Neuronal stem cell (in vitro differentiated cells): ENCODE measurements around the gene RALGDS.
"Not testable (repeated sequence)": the region's sequence is repeated elsewhere in the genome, so short reads cannot be mapped to it uniquely, and the experiment has no call there.

Experiments
- DNase-seq: peaks from one replicate; pipeline ENCODE4 v3.0.0-alpha.2; 2013; ENCODE audit warnings: low spot score
- H2AFZ ChIP-seq: one replicate; pipeline ENCODE4 v1.6.1; 2013; ENCODE audit warnings: mild to moderate bottlenecking, low read length, inconsistent platforms
- H2AK5ac ChIP-seq: 2 replicates; pipeline ENCODE4 v1.6.1; 2013; ENCODE audit warnings: low read depth, mild to moderate bottlenecking, inconsistent platforms, low read length, moderate library complexity, mixed read lengths
- H2BK120ac ChIP-seq: 2 replicates; pipeline ENCODE4 v1.6.1; 2013; ENCODE audit warnings: low read depth, mild to moderate bottlenecking, inconsistent platforms, low read length, moderate library complexity, mixed read lengths
- H2BK12ac ChIP-seq: one replicate; pipeline ENCODE4 v1.6.1; 2013; ENCODE audit warnings: low read length, inconsistent platforms
- H2BK15ac ChIP-seq: 2 replicates; pipeline ENCODE4 v1.6.1; 2013; ENCODE audit warnings: mild to moderate bottlenecking, low read length, inconsistent platforms, mixed read lengths
- H2BK5ac ChIP-seq: one replicate; pipeline ENCODE4 v1.6.1; 2013; ENCODE audit warnings: inconsistent platforms, mild to moderate bottlenecking, low read length, moderate library complexity
- H3K14ac ChIP-seq: one replicate; pipeline ENCODE4 v1.6.1; 2013; ENCODE audit warnings: low read length, inconsistent platforms
- H3K18ac ChIP-seq: 2 replicates; pipeline ENCODE4 v1.6.1; 2013; ENCODE audit warnings: low read length, inconsistent platforms
- H3K23ac ChIP-seq: 2 replicates; pipeline ENCODE4 v1.6.1; 2013; ENCODE audit warnings: low read depth, mild to moderate bottlenecking, mixed read lengths, low read length, inconsistent platforms; ENCODE audit not compliant: poor library complexity
- H3K27ac ChIP-seq: replicated peaks from 3 replicates; pipeline ENCODE4 v1.5.1; 2013; ENCODE audit warnings: low read length, inconsistent platforms
- H3K27me3 ChIP-seq, 3 experiments: 2 replicates each; pipeline ENCODE4 v1.6.1; 2013; ENCODE audit warnings: low read length in 3 of 3, mild to moderate bottlenecking in 2 of 3, inconsistent platforms in 1 of 3, low read depth in 1 of 3, mixed read lengths in 1 of 3, moderate library complexity in 1 of 3; ENCODE audit not compliant: control insufficient read depth in 3 of 3, insufficient read depth in 3 of 3
- H3K36me3 ChIP-seq, 2 donors: replicated peaks in 1 of 2; 2 replicates each; pipeline ENCODE4 v1.6.1; 2013; ENCODE audit warnings: low read length in 2 of 2; ENCODE audit not compliant: control insufficient read depth in 2 of 2, insufficient read depth in 2 of 2
- H3K4ac ChIP-seq: 2 replicates; pipeline ENCODE4 v1.6.1; 2013; ENCODE audit warnings: inconsistent platforms, mild to moderate bottlenecking, low read length, moderate library complexity
- H3K4me1 ChIP-seq, 2 donors: 1 replicate in 1 of 2; 2 replicates in 1 of 2; pipeline ENCODE4 v1.6.1; 2013; ENCODE audit warnings: low read length in 2 of 2, low read depth in 1 of 2; ENCODE audit not compliant: control insufficient read depth in 2 of 2, insufficient read depth in 1 of 2
- H3K4me2 ChIP-seq: one replicate; pipeline ENCODE4 v1.6.1; 2013; ENCODE audit warnings: mild to moderate bottlenecking, low read length, inconsistent platforms; ENCODE audit not compliant: insufficient read depth, poor library complexity, severe bottlenecking
- H3K4me3 ChIP-seq, 2 donors: 2 replicates each; pipeline ENCODE4 v1.5.1; 2013; ENCODE audit warnings: low read length in 2 of 2, mild to moderate bottlenecking in 2 of 2, inconsistent platforms in 1 of 2, moderate library complexity in 1 of 2
- H3K79me1 ChIP-seq: one replicate; pipeline ENCODE4 v1.6.1; 2013; ENCODE audit warnings: low read depth, mild to moderate bottlenecking, inconsistent platforms, low read length, moderate library complexity
- H3K9ac ChIP-seq: one replicate; pipeline ENCODE4 v1.6.1; 2013; ENCODE audit warnings: mild to moderate bottlenecking, low read depth, low read length, inconsistent platforms; ENCODE audit not compliant: poor library complexity
- H3K9me3 ChIP-seq, 2 donors: replicated peaks in 1 of 2; 2 replicates each; pipeline versions ENCODE3 to v1.6.1; 2013; ENCODE audit warnings: low read length in 2 of 2, mild to moderate bottlenecking in 2 of 2, inconsistent platforms in 1 of 2, low read depth in 1 of 2, mixed read lengths in 1 of 2, moderate library complexity in 1 of 2; ENCODE audit not compliant: control insufficient read depth in 2 of 2, insufficient read depth in 1 of 2
- H4K8ac ChIP-seq: one replicate; pipeline ENCODE4 v1.6.1; 2013; ENCODE audit warnings: low read depth, mild to moderate bottlenecking, inconsistent platforms, low read length, moderate library complexity
- H4K91ac ChIP-seq: one replicate; pipeline ENCODE4 v1.6.1; 2013; ENCODE audit warnings: low read length, low read depth, mild to moderate bottlenecking, inconsistent platforms; ENCODE audit not compliant: poor library complexity
- WGBS, 2 donors: extraction: QIAGEN DNeasy Blood & Tissue Kit; methylation state at CpG; one replicate each; pipeline ENCODE4 v1.1.7; 2013; ENCODE audit warnings: missing lambda C conversion rate in 2 of 2, mixed read lengths in 1 of 2; ENCODE audit not compliant: insufficient read length in 2 of 2, insufficient replicate concordance in 1 of 2; ENCODE audit errors: extremely low coverage in 2 of 2; 5-methylcytosine and 5-hydroxymethylcytosine counted together

RALGDS gene

GRCh38 chr9:133061764-133062145 is 59.3 kb downstream of the RALGDS start, which contains the start of gene CEL:
CEL (plus strand) TSS chr9:133061981; CDS start chr9:133062003, 22 bp downstream.
- not testable (repeated sequence) for H3K9ac ChIP-seq, H3K23ac ChIP-seq, H2AFZ ChIP-seq, H2BK5ac ChIP-seq, DNase-seq, H2BK12ac ChIP-seq, H3K9me3 ChIP-seq, H3K27me3 ChIP-seq, H3K79me1 ChIP-seq, H2BK120ac ChIP-seq, H3K4me2 ChIP-seq, H3K4me3 ChIP-seq, H3K4ac ChIP-seq, H2BK15ac ChIP-seq
- WGBS, 2 donors: no CpG with 5 or more reads among the region's 9 CpGs
- Histone ChIP-seq H4K91ac (peak within 1 kb of the TSS; percentile 99), H3K14ac (peak within 1 kb of the TSS; percentile 71), H2AK5ac (peak within 1 kb of the TSS; percentile 94), H3K36me3 (peaks cover 19 to 21% of the 10 kb centered on the region in 2 donors), H3K4me1 (peaks cover 13 to 17% of the 10 kb centered on the region in 2 donors), H3K27ac (peak within 1 kb of the TSS; percentile 89), H4K8ac (peak within 1 kb of the TSS; percentile 65), H3K18ac (peak within 1 kb of the TSS; percentile 96)

GRCh38 chr9:133061019-133061763 is 59.8 kb downstream of the RALGDS start:
- not testable (repeated sequence) for H3K4me2 ChIP-seq, H2BK12ac ChIP-seq, H2AFZ ChIP-seq, DNase-seq, H3K27me3 ChIP-seq, H2BK120ac ChIP-seq, H3K9ac ChIP-seq, H3K9me3 ChIP-seq, H3K79me1 ChIP-seq, H3K4ac ChIP-seq, H2BK15ac ChIP-seq, H3K23ac ChIP-seq, H2BK5ac ChIP-seq, H3K4me3 ChIP-seq
- peak overlapping the region; percentile 99 for H4K91ac ChIP-seq
- peak overlapping the region; percentile 89 for H3K27ac ChIP-seq
- peak overlapping the region; percentile 96 for H3K18ac ChIP-seq
- peak overlapping the region; percentile 94 for H2AK5ac ChIP-seq
- peak overlapping the region; percentile 65 for H4K8ac ChIP-seq
- H3K36me3 ChIP-seq: peaks cover 23 to 27% of the 10 kb centered on the region in 2 donors
- no CpG with 5 or more reads among the region's 14 CpGs for WGBS, 2 donors
- H3K4me1 ChIP-seq: peaks cover 13 to 17% of the 10 kb centered on the region in 2 donors
- H3K14ac ChIP-seq: peak overlapping the region; percentile 71

GRCh38 chr9:133060417-133060841 is 60.6 kb downstream of the RALGDS start:
- Histone ChIP-seq H3K36me3 (peaks cover 22 to 34% of the 10 kb centered on the region in 2 donors), H3K27me3 (no peaks in the 10 kb centered on the region), H4K8ac (no peak overlapping the region), H3K23ac (no peak overlapping the region), H3K4me2 (no peak overlapping the region), H2BK15ac (no peak overlapping the region), H4K91ac (no peak overlapping the region), H3K79me1 (peaks cover 4% of the 10 kb centered on the region), H3K4ac (no peak overlapping the region), H3K27ac (peak overlapping the region; percentile 14), H2AK5ac (no peak overlapping the region), H3K14ac (no peak overlapping the region), H3K9me3 (no peaks in the 10 kb centered on the region), H3K4me1 (peaks cover 13 to 17% of the 10 kb centered on the region in 2 donors), H3K4me3 (no peak overlapping the region), H2AFZ (no peak overlapping the region), H3K18ac (no peak overlapping the region), H2BK12ac (no peak overlapping the region), H2BK120ac (no peak overlapping the region), H2BK5ac (peak overlapping the region; percentile 19), H3K9ac (no peak overlapping the region)
- no CpG with 5 or more reads among the region's 6 CpGs for whole genome bisulfite sequencing, 2 donors
- DNase-seq: no peak

- no peak for DNase-seq
Measured at GRCh38 chr9:133059623-133060022, 61.4 kb downstream of the RALGDS start.

More at GRCh38 chr9:133059623-133060022, 61.4 kb downstream of the RALGDS start:
- Histone ChIP-seq H2AK5ac (no peak overlapping the region), H3K18ac (peak overlapping the region; percentile 19), H2AFZ (no peak overlapping the region), H3K36me3 (peaks cover 28 to 42% of the 10 kb centered on the region in 2 donors), H3K14ac (no peak overlapping the region), H3K9ac (no peak overlapping the region), H3K4ac (peak overlapping the region; percentile 53), H3K23ac (no peak overlapping the region), H3K79me1 (peaks cover 4% of the 10 kb centered on the region), H3K4me3 (no peak overlapping the region), H2BK12ac (no peak overlapping the region), H3K4me2 (no peak overlapping the region), H3K27ac (no peak overlapping the region), H2BK5ac (no peak overlapping the region), H3K27me3 (no peaks in the 10 kb centered on the region), H4K8ac (no peak overlapping the region), H4K91ac (no peak overlapping the region), H2BK15ac (no peak overlapping the region), H2BK120ac (no peak overlapping the region), H3K4me1 (peaks cover 13 to 17% of the 10 kb centered on the region in 2 donors), H3K9me3 (no peaks in the 10 kb centered on the region)
- no CpG with 5 or more reads among the region's 7 CpGs for WGBS, 2 donors
